Fibroblast of lung (primary cell): Measurements from ENCODE around the gene YES1.

Experiments
- CTCF ChIP-seq, 2 donors: IDR thresholded peaks in 1 of 2; conservative IDR thresholded peaks in 1 of 2; 1 replicate in 1 of 2; 2 replicates in 1 of 2; pipeline ENCODE4 v1.5.1; 2011 to 2012; ENCODE audit warnings: low read length in 2 of 2, control low read depth in 1 of 2, inconsistent platforms in 1 of 2, low read depth in 1 of 2, mild to moderate bottlenecking in 1 of 2
- EZH2 ChIP-seq: IDR thresholded peaks from 2 replicates; pipeline ENCODE4 v1.5.1; 2012; ENCODE audit warnings: low read length, control low read depth, mild to moderate bottlenecking; ENCODE audit errors: missing control alignments

DNA sequence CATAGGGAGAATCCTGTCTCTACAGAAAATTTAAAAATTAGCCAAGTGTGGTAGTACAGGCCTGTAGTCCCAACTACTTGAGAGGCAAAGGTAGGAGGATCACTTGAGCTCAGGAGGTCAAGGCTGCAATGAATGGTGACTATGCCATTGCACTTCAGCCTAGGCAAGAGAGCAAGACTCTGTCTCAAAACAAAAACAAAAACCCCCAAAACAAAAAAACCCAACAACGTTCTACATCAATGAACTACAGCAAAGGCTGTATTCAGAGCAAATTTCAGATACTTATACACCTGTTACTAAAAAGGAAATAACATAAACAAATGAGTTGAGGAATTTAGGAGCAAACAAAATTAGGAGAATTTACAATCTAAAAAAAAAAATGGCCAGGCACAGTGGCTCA, 22.6 kb downstream of the YES1 start:
- TF ChIP-seq CTCF (conservative IDR thresholded peaks at IDR 0.05 in 1 of 2, IDR thresholded peaks at IDR 0.05 in 1 of 2; ENCODE audit: low read depth in 1 of 2, low read length in 2 of 2) (no peak), EZH2 (no peak)
